LHCN-M2 (cell line): ENCODE results near the gene GNB2. TPM values are rescaled to one million over a fixed set of nuclear protein-coding genes. Genes with fewer than 3 reads are reported as not detected.
A peak's percentile ranks its signal among the peaks of the same experiment; 100 is the strongest.
"Not testable (repeated sequence)": the region's sequence is repeated elsewhere in the genome, so short reads cannot be mapped to it uniquely, and the experiment has no call there.

Experiments used
- DNase-seq: peaks from one replicate; pipeline ENCODE4 v3.0.0-alpha.2; 2012; ENCODE audit warnings: low read depth
- total RNA-seq: library from RNA; depleted of rRNA; stranded (reverse); fragments of >200 nt; gene quantifications from 2 replicates; pipeline ENCODE4 v1.2.3, GENCODE V29; 2014

GNB2 gene
- total RNA-seq, 1 experiment from 2014 or later: 176 TPM

DNA sequence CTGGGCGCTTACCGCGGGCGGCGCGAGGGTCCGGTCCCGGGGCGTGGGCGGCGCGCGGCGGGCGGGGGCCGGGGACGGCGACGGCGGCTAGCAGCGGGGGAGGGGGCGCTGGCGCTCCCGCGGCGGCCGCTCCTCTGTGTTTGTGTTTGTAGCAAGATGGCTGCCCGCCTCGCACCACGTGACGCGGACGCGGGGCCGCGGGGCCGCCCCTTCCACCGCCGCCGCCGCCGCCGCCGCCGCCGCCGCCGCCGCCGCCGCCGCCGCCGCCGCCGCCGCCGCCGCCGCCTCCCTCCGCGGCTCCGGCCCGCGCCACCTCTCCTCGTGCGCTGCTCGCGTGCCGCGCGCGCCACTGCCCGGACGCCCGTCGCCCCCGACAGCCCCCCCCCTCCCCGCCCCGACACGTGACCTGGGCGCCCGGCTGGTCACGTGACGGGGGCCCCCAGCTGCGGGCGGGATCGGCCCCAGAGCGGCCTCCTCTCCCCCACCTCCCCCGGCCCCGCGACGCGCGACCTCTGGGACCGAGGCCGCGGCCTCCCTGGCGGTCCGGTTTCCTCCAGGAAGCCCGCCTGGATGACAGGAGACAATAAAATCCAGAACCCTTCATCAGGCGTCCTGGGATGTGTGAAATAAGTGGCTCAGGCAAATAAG lies 20.7 kb downstream of the GNB2 start, which contains the start of gene GIGYF1:
Gene GIGYF1, minus strand, starts transcription at position 153 of the 648 bp plus-strand sequence. CDS start 6,012 bp downstream, outside the sequence.
- DNase-seq: peak; percentile 58

GRCh38 chr7:100696123-100696521 lies 22.6 kb downstream of the GNB2 start:
- DNase-seq: no peak

DNA sequence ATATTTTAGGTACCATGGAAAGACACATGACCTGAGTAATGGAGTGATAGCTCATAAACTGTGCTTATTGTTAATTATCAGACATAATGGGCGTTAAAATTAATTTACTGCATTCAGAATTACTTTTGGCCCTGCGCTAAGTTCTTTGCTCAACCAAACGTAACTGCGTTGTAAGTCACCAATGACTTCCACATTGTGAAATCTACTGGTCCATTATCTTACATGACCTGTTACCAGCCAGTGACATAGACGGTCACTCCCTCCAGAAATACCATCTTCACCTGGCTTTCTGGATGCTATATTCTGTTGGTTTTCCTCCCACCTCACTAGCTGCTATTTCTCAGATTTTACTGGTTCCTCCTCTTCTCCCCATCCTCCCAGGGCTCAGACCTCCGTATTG lies 25.5 kb downstream of the GNB2 start:
- no peak for DNase-seq

- not testable (repeated sequence) for DNase-seq
These were observed 27.5 kb downstream of the GNB2 start for GRCh38 chr7:100701089-100701488.

- peak; percentile 71 for DNase-seq
These were observed 31.8 kb downstream of the GNB2 start for GRCh38 chr7:100705320-100705752.

DNA sequence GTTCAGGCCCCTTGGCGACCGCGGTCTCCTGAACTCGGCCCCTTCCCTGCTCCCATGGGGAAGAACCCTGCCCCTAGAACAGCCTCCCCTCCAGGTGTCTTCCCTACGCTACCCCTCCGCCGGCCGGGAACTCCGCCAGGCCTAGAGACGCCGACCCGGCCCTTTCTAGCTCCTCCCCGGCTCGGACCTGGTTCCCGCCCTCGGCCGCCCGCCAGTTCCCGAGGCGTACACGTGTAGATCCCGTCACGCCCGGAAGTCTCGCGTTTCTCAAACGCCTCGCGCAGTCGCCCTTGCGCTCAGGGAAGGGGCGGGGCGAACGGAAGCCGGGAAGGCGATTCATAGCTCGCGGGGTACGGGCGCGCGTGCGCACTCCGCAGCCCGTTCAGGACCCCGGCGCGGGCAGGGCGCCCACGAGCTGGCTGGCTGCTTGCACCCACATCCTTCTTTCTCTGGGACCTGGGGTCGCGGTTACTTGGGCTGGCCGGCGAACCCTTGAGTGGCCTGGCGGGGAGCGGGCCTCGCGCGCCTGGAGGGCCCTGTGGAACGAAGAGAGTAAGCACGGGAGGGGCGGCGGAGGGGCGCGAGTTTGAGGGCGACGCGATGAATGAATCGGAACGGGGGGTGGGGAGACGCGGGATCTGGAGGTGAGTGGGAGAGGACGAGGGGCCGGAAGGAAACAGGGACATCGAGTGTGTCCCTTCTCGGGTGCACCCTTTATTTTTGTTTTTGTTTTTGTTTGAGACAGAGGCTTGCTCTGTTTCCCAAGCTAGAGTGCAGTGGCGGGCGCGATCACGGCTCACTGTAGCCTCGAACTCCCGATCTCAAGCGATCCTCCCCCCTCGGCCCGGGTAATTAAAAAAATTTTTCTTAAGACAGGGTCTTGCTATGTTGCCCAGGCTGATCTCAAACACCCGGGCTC lies 32.5 kb downstream of the GNB2 start, which contains the start of gene POP7:
Gene POP7, plus strand, starts transcription at position 369 of the 919 bp plus-strand sequence. CDS start 710 bp downstream, outside the sequence.
- peak; percentile 98 for DNase-seq

DNA sequence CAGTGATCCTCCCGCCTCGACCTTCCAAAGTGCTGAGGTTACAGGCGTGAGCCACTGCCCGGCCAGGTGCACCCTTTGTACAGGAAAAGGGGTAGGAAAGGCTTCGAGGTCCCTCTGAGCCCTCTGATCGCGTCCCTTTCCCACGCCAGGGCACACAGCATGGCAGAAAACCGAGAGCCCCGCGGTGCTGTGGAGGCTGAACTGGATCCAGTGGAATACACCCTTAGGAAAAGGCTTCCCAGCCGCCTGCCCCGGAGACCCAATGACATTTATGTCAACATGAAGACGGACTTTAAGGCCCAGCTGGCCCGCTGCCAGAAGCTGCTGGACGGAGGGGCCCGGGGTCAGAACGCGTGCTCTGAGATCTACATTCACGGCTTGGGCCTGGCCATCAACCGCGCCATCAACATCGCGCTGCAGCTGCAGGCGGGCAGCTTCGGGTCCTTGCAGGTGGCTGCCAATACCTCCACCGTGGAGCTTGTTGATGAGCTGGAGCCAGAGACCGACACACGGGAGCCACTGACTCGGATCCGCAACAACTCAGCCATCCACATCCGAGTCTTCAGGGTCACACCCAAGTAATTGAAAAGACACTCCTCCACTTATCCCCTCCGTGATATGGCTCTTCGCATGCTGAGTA lies 33.3 kb downstream of the GNB2 start:
- no peak for DNase-seq

DNA sequence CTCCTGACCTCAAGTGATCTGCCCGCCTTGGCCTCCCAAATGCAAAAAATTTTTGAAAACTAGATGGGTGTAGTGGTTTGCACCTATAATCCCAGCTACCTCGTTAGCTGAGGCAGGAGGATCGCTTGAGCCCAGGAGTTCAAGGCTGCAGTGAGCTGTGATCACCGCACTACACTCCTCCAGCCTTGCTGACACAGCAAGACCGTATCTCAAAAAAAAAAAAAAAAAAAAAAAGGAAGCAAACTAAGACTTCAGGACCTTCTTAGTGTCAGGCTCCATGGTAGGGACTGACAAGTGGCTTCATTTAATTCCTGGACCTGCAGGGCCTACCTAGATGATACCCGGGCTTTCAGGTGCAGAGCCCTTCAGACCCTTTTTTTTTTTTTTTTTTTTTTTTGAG lies 34.9 kb downstream of the GNB2 start:
- DNase-seq: no peak

DNA sequence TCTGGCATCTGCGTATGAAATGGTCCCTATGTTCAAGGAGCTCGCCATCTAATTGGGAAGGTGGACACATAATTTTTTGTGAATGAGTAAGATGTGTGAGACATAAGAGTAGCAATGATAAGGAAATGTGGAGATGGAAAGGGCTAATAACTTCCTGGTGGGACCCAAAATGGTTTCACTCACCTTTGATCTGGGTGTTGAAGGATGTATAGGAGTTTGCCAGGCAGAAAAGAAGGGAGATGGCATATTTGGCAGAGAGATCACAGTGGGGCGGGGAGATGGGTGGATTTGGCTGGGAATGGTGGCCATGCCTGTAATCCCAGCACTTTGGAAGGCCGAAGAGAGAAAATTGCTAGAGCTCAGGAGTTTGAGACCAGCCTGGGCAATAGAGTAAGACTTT lies 36.9 kb downstream of the GNB2 start:
- DNase-seq: no peak

DNA sequence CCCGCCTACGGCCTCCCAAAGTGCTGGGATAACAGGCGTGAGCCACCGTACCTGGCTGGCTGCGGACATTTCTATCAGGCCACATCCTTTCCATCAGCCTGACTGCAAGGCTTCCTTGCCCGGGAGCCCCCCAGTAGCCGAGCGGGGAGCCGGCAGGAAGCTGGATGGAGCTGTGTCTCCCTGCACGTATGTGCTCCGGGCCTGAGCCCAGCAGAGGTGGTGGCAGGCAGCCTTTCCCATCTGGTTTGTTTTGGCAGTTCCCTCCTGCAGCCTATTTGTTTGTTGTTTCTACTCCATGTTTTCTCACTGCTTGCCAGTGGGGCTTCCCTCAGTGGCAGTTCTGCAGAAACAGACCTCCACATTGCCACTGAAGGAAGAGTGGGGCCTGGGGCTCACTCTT lies 37.8 kb downstream of the GNB2 start:
- no peak for DNase-seq

GRCh38 chr7:100714725-100715124 lies 41.2 kb downstream of the GNB2 start:
- no peak for DNase-seq

- not testable (repeated sequence) for DNase-seq
These were observed 43.5 kb downstream of the GNB2 start for GRCh38 chr7:100717073-100717472.

DNA sequence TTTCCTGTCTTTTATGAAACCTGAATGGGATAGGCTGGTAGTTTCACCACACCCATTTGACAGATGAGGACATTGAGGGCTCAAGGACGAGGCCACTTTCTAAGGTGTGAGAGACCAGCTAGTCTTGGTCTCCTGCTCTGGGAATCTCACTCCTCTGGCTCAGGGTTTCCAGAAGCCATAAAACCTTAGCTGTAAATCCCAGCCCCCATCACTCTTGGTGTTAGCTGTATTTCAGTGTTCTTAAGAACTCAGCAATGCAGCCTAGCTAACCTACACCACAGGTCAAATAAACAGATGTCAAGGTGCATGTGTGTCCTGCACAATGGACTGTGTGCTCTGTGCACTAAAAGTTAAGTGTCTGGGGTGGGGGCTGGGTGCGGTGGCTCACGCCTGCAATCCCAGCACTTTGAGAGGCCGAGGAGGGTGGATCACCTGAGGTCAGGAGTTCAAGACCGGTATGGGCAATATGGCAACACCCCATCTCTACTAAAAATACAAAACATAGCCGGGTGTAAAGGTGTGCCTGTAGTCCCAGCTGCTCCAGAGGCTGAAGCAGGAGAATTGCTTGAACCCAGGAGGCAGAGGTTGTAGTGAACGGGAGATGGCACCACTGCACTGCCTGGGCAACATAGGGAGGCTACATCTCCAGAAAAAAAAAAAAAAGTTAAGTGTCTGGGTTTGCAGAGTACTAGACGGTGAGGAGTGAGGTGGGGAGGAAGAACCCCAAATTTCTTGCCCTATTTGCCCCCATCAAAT lies 46.2 kb downstream of the GNB2 start:
- peak; percentile 61 for DNase-seq

DNA sequence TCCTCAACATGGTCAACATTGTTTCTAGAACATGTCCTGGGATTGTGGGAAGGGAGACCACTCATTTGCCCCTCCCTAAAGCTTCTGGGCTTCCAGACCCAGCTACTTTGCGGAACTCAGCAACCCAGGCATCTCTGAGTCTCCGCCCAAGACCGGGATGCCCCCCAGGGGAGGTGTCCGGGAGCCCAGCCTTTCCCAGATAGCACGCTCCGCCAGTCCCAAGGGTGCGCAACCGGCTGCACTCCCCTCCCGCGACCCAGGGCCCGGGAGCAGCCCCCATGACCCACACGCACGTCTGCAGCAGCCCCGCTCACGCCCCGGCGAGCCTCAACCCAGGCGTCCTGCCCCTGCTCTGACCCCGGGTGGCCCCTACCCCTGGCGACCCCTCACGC lies 46.7 kb downstream of the GNB2 start, which contains the start of gene EPO:
Gene EPO, plus strand, starts transcription at position 190 of the 392 bp plus-strand sequence. CDS start 513 bp downstream, outside the sequence.
- no peak for DNase-seq

DNA sequence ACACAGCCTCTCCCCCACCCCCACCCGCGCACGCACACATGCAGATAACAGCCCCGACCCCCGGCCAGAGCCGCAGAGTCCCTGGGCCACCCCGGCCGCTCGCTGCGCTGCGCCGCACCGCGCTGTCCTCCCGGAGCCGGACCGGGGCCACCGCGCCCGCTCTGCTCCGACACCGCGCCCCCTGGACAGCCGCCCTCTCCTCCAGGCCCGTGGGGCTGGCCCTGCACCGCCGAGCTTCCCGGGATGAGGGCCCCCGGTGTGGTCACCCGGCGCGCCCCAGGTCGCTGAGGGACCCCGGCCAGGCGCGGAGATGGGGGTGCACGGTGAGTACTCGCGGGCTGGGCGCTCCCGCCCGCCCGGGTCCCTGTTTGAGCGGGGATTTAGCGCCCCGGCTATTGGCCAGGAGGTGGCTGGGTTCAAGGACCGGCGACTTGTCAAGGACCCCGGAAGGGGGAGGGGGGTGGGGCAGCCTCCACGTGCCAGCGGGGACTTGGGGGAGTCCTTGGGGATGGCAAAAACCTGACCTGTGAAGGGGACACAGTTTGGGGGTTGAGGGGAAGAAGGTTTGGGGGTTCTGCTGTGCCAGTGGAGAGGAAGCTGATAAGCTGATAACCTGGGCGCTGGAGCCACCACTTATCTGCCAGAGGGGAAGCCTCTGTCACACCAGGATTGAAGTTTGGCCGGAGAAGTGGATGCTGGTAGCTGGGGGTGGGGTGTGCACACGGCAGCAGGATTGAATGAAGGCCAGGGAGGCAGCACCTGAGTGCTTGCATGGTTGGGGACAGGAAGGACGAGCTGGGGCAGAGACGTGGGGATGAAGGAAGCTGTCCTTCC lies 47.3 kb downstream of the GNB2 start:
- no peak for DNase-seq

DNA sequence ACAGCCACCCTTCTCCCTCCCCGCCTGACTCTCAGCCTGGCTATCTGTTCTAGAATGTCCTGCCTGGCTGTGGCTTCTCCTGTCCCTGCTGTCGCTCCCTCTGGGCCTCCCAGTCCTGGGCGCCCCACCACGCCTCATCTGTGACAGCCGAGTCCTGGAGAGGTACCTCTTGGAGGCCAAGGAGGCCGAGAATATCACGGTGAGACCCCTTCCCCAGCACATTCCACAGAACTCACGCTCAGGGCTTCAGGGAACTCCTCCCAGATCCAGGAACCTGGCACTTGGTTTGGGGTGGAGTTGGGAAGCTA lies 47.9 kb downstream of the GNB2 start:
- no peak for DNase-seq

- DNase-seq: no peak
These were observed 49.1 kb downstream of the GNB2 start for GRCh38 chr7:100722480-100723212.

DNA sequence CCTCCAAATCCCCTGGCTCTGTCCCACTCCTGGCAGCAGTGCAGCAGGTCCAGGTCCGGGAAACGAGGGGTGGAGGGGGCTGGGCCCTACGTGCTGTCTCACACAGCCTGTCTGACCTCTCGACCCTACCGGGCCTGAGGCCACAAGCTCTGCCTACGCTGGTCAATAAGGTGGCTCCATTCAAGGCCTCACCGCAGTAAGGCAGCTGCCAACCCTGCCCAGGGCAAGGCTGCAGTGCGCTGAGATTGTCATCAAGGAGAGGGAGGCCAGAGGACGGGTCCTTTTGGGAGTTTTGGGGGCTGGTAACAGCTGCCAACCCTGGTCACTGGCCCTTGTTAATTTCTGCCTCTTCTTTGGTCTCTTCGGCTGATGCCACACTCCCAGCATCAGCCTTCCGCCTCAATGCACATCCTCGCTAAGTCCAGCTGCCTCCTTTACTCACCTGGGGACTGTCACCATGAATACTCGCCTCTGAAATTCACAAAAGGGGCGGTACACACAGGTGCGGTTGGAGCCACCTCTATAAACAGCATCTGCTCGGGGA lies 50.3 kb downstream of the GNB2 start:
- DNase-seq: no peak

DNA sequence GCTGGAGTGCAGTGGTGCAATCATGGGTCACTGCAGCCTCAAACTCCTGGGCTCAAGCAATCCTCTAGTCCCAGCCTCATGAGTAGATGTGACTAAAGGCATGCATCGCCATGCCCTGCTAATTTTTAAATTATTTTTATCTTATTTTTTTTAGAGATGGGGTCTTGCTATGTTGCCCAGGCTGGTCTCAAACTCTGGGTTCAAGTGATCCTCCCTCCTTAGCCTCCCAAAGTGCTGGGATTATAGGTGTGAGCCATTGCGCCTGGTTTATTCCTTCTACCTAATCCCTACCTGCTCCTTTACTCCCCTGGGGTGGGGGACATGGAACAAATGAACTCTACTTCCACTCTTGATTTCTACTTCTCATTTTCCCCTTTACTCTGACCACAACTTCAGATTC lies 50.8 kb downstream of the GNB2 start:
- DNase-seq: not testable (repeated sequence)
